ENCODE measurements around the gene LSP1.
"Not testable (repeated sequence)": the region's sequence is repeated elsewhere in the genome, so short reads cannot be mapped to it uniquely, and the experiment has no call there.

The LSP1 gene

GRCh38 chr11:1862588-1863351, 9.9 kb downstream of the LSP1 start:
- in situ Hi-C loops (cut with MboI; ENCODE audit: low sequenced_read_pairs), result no loop called here

GRCh38 chr11:1863352-1864216, 10.7 kb downstream of the LSP1 start:
- in situ Hi-C loops (cut with MboI; ENCODE audit: low sequenced_read_pairs), result no loop called here

- in situ Hi-C loops (cut with MboI; ENCODE audit: low sequenced_read_pairs), result no loop called here
These were observed 11.3 kb downstream of the LSP1 start for GRCh38 chr11:1864231-1864630.

GRCh38 chr11:1864831-1865665, 12.2 kb downstream of the LSP1 start:
- in situ Hi-C loops (cut with MboI; ENCODE audit: low sequenced_read_pairs), result no loop called here

- in situ Hi-C loops (cut with MboI; ENCODE audit: low sequenced_read_pairs), result no loop called here
These were observed 13.3 kb downstream of the LSP1 start for GRCh38 chr11:1866226-1866625.

GRCh38 chr11:1866776-1867175, 13.9 kb downstream of the LSP1 start:
- in situ Hi-C loops (cut with MboI; ENCODE audit: low sequenced_read_pairs), result no loop called here

GRCh38 chr11:1867381-1867780, 14.5 kb downstream of the LSP1 start:
- in situ Hi-C loops (cut with MboI; ENCODE audit: low sequenced_read_pairs), result no loop called here

GRCh38 chr11:1868056-1868635, 15.3 kb downstream of the LSP1 start:
- in situ Hi-C loops (cut with MboI; ENCODE audit: low sequenced_read_pairs), result no loop called here

GRCh38 chr11:1868636-1869291, 15.9 kb downstream of the LSP1 start:
- in situ Hi-C loops (cut with MboI; ENCODE audit: low sequenced_read_pairs), result no loop called here

GRCh38 chr11:1869427-1870325, 16.8 kb downstream of the LSP1 start:
- in situ Hi-C loops (cut with MboI; ENCODE audit: low sequenced_read_pairs), result no loop called here

GRCh38 chr11:1870326-1870696, 17.4 kb downstream of the LSP1 start:
- in situ Hi-C loops (cut with MboI; ENCODE audit: low sequenced_read_pairs), result no loop called here

- in situ Hi-C loops (cut with MboI; ENCODE audit: low sequenced_read_pairs), result no loop called here
These were observed 18.0 kb downstream of the LSP1 start for GRCh38 chr11:1870721-1871466.

GRCh38 chr11:1871531-1871930, 18.6 kb downstream of the LSP1 start:
- in situ Hi-C loops (cut with MboI; ENCODE audit: low sequenced_read_pairs), result no loop called here

- in situ Hi-C loops (cut with MboI; ENCODE audit: low sequenced_read_pairs), result no loop called here
These were observed 19.5 kb downstream of the LSP1 start for GRCh38 chr11:1872267-1872985.

- in situ Hi-C loops (cut with MboI; ENCODE audit: low sequenced_read_pairs), result no loop called here
These were observed 20.3 kb downstream of the LSP1 start for GRCh38 chr11:1873048-1873812.

GRCh38 chr11:1873813-1874150, 20.9 kb downstream of the LSP1 start:
- in situ Hi-C loops (cut with MboI; ENCODE audit: low sequenced_read_pairs), result not testable (repeated sequence)

GRCh38 chr11:1874441-1875092, 21.7 kb downstream of the LSP1 start:
- in situ Hi-C loops (cut with MboI; ENCODE audit: low sequenced_read_pairs), result not testable (repeated sequence)

Data from HL-60/S4 treated with phorbol 12-myristate 13-acetate at 8.2 ng/mL for 4 days and 3 days (cell line).